ENCODE data around the gene RELN.

The RELN gene

GRCh38 chr7:103528152-103528551, 461.3 kb downstream of the RELN start:
- POLR2A ChIA-PET: no interaction called here
- CTCF ChIA-PET: no interaction called here
- DNase-seq (ENCODE audit: extremely low spot score): no peak
- TF ChIP-seq ELF4 (IDR thresholded peaks at IDR 0.05) (no peak), BHLHE40 (IDR thresholded peaks at IDR 0.05; ENCODE audit: borderline replicate concordance) (no peak)

- no peak for DNase-seq (ENCODE audit: extremely low spot score)
- TF ChIP-seq CTBP1 (IDR thresholded peaks at IDR 0.05; ENCODE audit: borderline replicate concordance): no peak
- TF ChIP-seq FOXK2 (IDR thresholded peaks at IDR 0.05): no peak
- no peak for TF ChIP-seq NFRKB (IDR thresholded peaks at IDR 0.05)
- no peak for TF ChIP-seq SUZ12 (IDR thresholded peaks at IDR 0.05)
- TF ChIP-seq TARDBP (IDR thresholded peaks at IDR 0.05): no peak
- TF ChIP-seq SP1 (IDR thresholded peaks at IDR 0.05): no peak
- CTCF ChIA-PET: interaction anchor here (0.7 kb wide), 1 partner anchor 1337 kb away, joined by 3 read pairs; no protein-coding TSS in a partner anchor
- POLR2A ChIA-PET: no interaction called here
Measured at GRCh38 chr7:103525937-103526336, 463.5 kb downstream of the RELN start.

- CTCF ChIA-PET: interaction anchor here (0.6 to 0.7 kb wide), 3 partner anchors 53 to 190 kb away, joined by 3 to 4 read pairs (median 3); no protein-coding TSS in a partner anchor
- POLR2A ChIA-PET: no interaction called here
- DNase-seq (ENCODE audit: extremely low spot score): peak; percentile 46
- TF ChIP-seq L3MBTL2 (conservative IDR thresholded peaks at IDR 0.05) (no peak), FOXA1 (IDR thresholded peaks at IDR 0.05) (no peak), ELF4 (IDR thresholded peaks at IDR 0.05) (no peak), LEF1 (IDR thresholded peaks at IDR 0.05; ENCODE audit: borderline replicate concordance) (no peak)
Measured at GRCh38 chr7:103524042-103524907, 465.2 kb downstream of the RELN start.

GRCh38 chr7:103521937-103522336, 467.5 kb downstream of the RELN start:
- TF ChIP-seq FOXK2 (IDR thresholded peaks at IDR 0.05) (no peak), FOXM1 (IDR thresholded peaks at IDR 0.05; ENCODE audit: borderline replicate concordance) (no peak), BHLHE40 (IDR thresholded peaks at IDR 0.05; ENCODE audit: borderline replicate concordance) (no peak), ARNT (IDR thresholded peaks at IDR 0.05) (no peak), FOXA1 (IDR thresholded peaks at IDR 0.05) (no peak), PKNOX1 (IDR thresholded peaks at IDR 0.05) (no peak), TARDBP (IDR thresholded peaks at IDR 0.05) (no peak), NFRKB (IDR thresholded peaks at IDR 0.05) (no peak), ZNF384 (IDR thresholded peaks at IDR 0.05) (no peak), ELF4 (IDR thresholded peaks at IDR 0.05) (no peak), SUZ12 (IDR thresholded peaks at IDR 0.05) (no peak), L3MBTL2 (conservative IDR thresholded peaks at IDR 0.05) (no peak), SP1 (IDR thresholded peaks at IDR 0.05) (no peak), CTBP1 (IDR thresholded peaks at IDR 0.05; ENCODE audit: borderline replicate concordance) (no peak), LEF1 (IDR thresholded peaks at IDR 0.05; ENCODE audit: borderline replicate concordance) (no peak), HDGF (IDR thresholded peaks at IDR 0.05; ENCODE audit: borderline replicate concordance) (no peak)
- no peak for DNase-seq (ENCODE audit: extremely low spot score)
- POLR2A ChIA-PET: no interaction called here
- CTCF ChIA-PET: no interaction called here

GRCh38 chr7:103504505-103505135, 484.8 kb downstream of the RELN start:
- no peak for DNase-seq (ENCODE audit: extremely low spot score)
- no peak for TF ChIP-seq HDGF (IDR thresholded peaks at IDR 0.05; ENCODE audit: borderline replicate concordance)
- TF ChIP-seq SUZ12 (IDR thresholded peaks at IDR 0.05): no peak
- TF ChIP-seq ARNT (IDR thresholded peaks at IDR 0.05): no peak
- TF ChIP-seq NFRKB (IDR thresholded peaks at IDR 0.05): no peak
- ChIA-PET POLR2A (no interaction called here), CTCF (no interaction called here)

- ChIA-PET POLR2A (no interaction called here), CTCF (no interaction called here)
- no peak for TF ChIP-seq PKNOX1 (IDR thresholded peaks at IDR 0.05)
- TF ChIP-seq TARDBP (IDR thresholded peaks at IDR 0.05): no peak
- DNase-seq (ENCODE audit: extremely low spot score): no peak
Measured at GRCh38 chr7:103501206-103501605, 488.3 kb downstream of the RELN start.

- DNase-seq (ENCODE audit: extremely low spot score): no peak
- POLR2A ChIA-PET: no interaction called here
- CTCF ChIA-PET: no interaction called here
Measured at GRCh38 chr7:103499976-103500375, 489.5 kb downstream of the RELN start.

More at GRCh38 chr7:103499976-103500375, 489.5 kb downstream of the RELN start:
- TF ChIP-seq PKNOX1 (IDR thresholded peaks at IDR 0.05) (no peak), ZNF384 (IDR thresholded peaks at IDR 0.05) (no peak), ELF4 (IDR thresholded peaks at IDR 0.05) (no peak), FOXA1 (IDR thresholded peaks at IDR 0.05) (no peak), HDGF (IDR thresholded peaks at IDR 0.05; ENCODE audit: borderline replicate concordance) (no peak), ARNT (IDR thresholded peaks at IDR 0.05) (no peak), FOXK2 (IDR thresholded peaks at IDR 0.05) (no peak), SP1 (IDR thresholded peaks at IDR 0.05) (no peak), SUZ12 (IDR thresholded peaks at IDR 0.05) (no peak), L3MBTL2 (conservative IDR thresholded peaks at IDR 0.05) (no peak), FOXM1 (IDR thresholded peaks at IDR 0.05; ENCODE audit: borderline replicate concordance) (no peak), BHLHE40 (IDR thresholded peaks at IDR 0.05; ENCODE audit: borderline replicate concordance) (no peak), CTBP1 (IDR thresholded peaks at IDR 0.05; ENCODE audit: borderline replicate concordance) (no peak), TARDBP (IDR thresholded peaks at IDR 0.05) (no peak), LEF1 (IDR thresholded peaks at IDR 0.05; ENCODE audit: borderline replicate concordance) (no peak)

Data from HEK293T (cell line).